SK-N-SH (cell line): ENCODE results near the gene AP2A1. TPM values are rescaled to one million over a fixed set of nuclear protein-coding genes. Genes with fewer than 3 reads are reported as not detected.

Source experiments
- CTCF ChIA-PET: fragments of 300-600, 350-600 bp; formaldehyde crosslinking; extraction: SDS; loops from one replicate; lab custom pipeline; 2021; lab: Yijun Ruan, JAX
- POLR2A ChIA-PET: fragments of 350-600 bp; sonication (Branson Sonifier 250); formaldehyde crosslinking; extraction: SDS; loops from one replicate; lab custom pipeline; 2020; ENCODE audit warnings: antibody characterized with exemption, inconsistent platforms; lab: Yijun Ruan, JAX
- DNase-seq: peaks from one replicate; pipeline ENCODE4 v3.0.0; 2012
- H2AFZ ChIP-seq: fragments of 200-600 bp; sonication (generic); 2 replicates; pipeline ENCODE4 v1.8.1; 2016; ENCODE audit warnings: antibody characterized with exemption, mild to moderate bottlenecking, low read depth
- H3F3A ChIP-seq: fragments of 200-600 bp; sonication (generic); replicated peaks from 2 replicates; pipeline ENCODE3; 2016; ENCODE audit warnings: antibody characterized with exemption, mild to moderate bottlenecking; ENCODE audit not compliant: insufficient read depth
- H3K27ac ChIP-seq, 2 experiments: fragments of 200-500 bp in 1 of 2; fragments of 200-600 bp in 1 of 2; sonication (Bioruptor generic) in 1 of 2; sonication (generic), shearing (Covaris generic) in 1 of 2; 2 replicates each; pipeline versions ENCODE4 v1.5.1 to v1.6.1; 2014 to 2016; ENCODE audit warnings: low read depth in 2 of 2, inconsistent platforms in 1 of 2, low read length in 1 of 2, mild to moderate bottlenecking in 1 of 2, mixed read lengths in 1 of 2
- H3K27me3 ChIP-seq: fragments of 200-600 bp; sonication (generic), shearing (Covaris generic); 2 replicates; pipeline ENCODE4 v1.6.1; 2016; ENCODE audit warnings: mixed run types; ENCODE audit not compliant: insufficient read depth
- H3K36me3 ChIP-seq, 2 experiments: fragments of 200-500 bp in 1 of 2; fragments of 200-600 bp in 1 of 2; sonication (Bioruptor generic) in 1 of 2; sonication (generic) in 1 of 2; replicated peaks in 1 of 2; 2 replicates each; pipeline versions ENCODE3 to v1.5.1; 2014 to 2016; ENCODE audit warnings: low read length in 1 of 2, mild to moderate bottlenecking in 1 of 2; ENCODE audit not compliant: insufficient read depth in 2 of 2, control insufficient read depth in 1 of 2
- H3K4me1 ChIP-seq, 2 experiments: fragments of 200-500 bp in 1 of 2; fragments of 200-600 bp in 1 of 2; sonication (Bioruptor generic) in 1 of 2; sonication (generic), shearing (Covaris generic) in 1 of 2; 2 replicates each; pipeline versions ENCODE4 v1.5.1 to v1.6.1; 2014 to 2016; ENCODE audit warnings: low read depth in 1 of 2, low read length in 1 of 2, mixed run types in 1 of 2; ENCODE audit not compliant: insufficient read depth in 2 of 2, control insufficient read depth in 1 of 2
- H3K4me2 ChIP-seq: fragments of 200-600 bp; sonication (generic), shearing (Covaris generic); 2 replicates; pipeline ENCODE4 v1.6.1; 2017; ENCODE audit warnings: mixed run types
- H3K4me3 ChIP-seq, 2 experiments: fragments of 200-500 bp in 1 of 2; fragments of 200-600 bp in 1 of 2; sonication (Bioruptor generic) in 1 of 2; sonication (generic), shearing (Covaris generic) in 1 of 2; 2 replicates each; pipeline versions ENCODE4 v1.5.1 to v1.8.1; 2014 to 2016; ENCODE audit warnings: low read depth in 2 of 2, inconsistent platforms in 1 of 2, low read length in 1 of 2, mild to moderate bottlenecking in 1 of 2, mixed read lengths in 1 of 2, moderate library complexity in 1 of 2
- H3K79me2 ChIP-seq: fragments of 200-600 bp; sonication (generic); 2 replicates; pipeline ENCODE4 v1.8.1; 2017; ENCODE audit warnings: mild to moderate bottlenecking; ENCODE audit not compliant: insufficient read depth
- H3K9ac ChIP-seq: fragments of 200-600 bp; sonication (generic); 2 replicates; pipeline ENCODE4 v1.6.1; 2017; ENCODE audit warnings: mixed run types
- H3K9me2 ChIP-seq: fragments of 200-600 bp; sonication (generic); 2 replicates; pipeline ENCODE4 v1.6.1; 2017; ENCODE audit warnings: mixed run types
- H3K9me3 ChIP-seq: fragments of 200-600 bp; sonication (generic); 2 replicates; pipeline ENCODE4 v1.6.1; 2017; ENCODE audit warnings: mixed run types, mild to moderate bottlenecking, moderate library complexity
- H4K20me1 ChIP-seq: fragments of 200-600 bp; sonication (generic); 2 replicates; pipeline ENCODE4 v1.6.1; 2017; ENCODE audit warnings: mild to moderate bottlenecking, mixed run types; ENCODE audit not compliant: insufficient read depth
- CHD2 ChIP-seq: fragments of 150-350 bp; IDR thresholded peaks from 2 replicates; pipeline ENCODE4 v1.6.1; 2018; ENCODE audit warnings: low read length; ENCODE audit not compliant: partially characterized antibody
- ELF1 ChIP-seq: IDR thresholded peaks from 2 replicates; pipeline ENCODE4 v1.4.0; 2012
- EZH2phosphoT487 ChIP-seq: fragments of 200-600 bp; sonication (generic); IDR thresholded peaks from 2 replicates; pipeline ENCODE4 v1.6.1; 2017; ENCODE audit warnings: low read depth, mixed run types, mild to moderate bottlenecking, antibody characterized with exemption, moderate library complexity, borderline replicate concordance
- MEF2A ChIP-seq: IDR thresholded peaks from 2 replicates; pipeline ENCODE4 v1.4.0; 2012; ENCODE audit warnings: low read depth, borderline replicate concordance
- NRF1 ChIP-seq: IDR thresholded peaks from 2 replicates; pipeline ENCODE4 v1.6.1; 2012; ENCODE audit warnings: low read depth, mild to moderate bottlenecking, low read length
- RCOR1 ChIP-seq: fragments of 150-350 bp; IDR thresholded peaks from 2 replicates; pipeline ENCODE4 v1.6.1; 2017; ENCODE audit warnings: antibody characterized with exemption, low read length
- RFX5 ChIP-seq: IDR thresholded peaks from 2 replicates; pipeline ENCODE4 v1.6.1; 2012; ENCODE audit warnings: mild to moderate bottlenecking, improper control_type of control experiment, low read length
- SIN3A ChIP-seq: IDR thresholded peaks from 2 replicates; pipeline ENCODE4 v1.6.1; 2012; ENCODE audit warnings: low read depth, mild to moderate bottlenecking, low read length, moderate library complexity, borderline replicate concordance
- SMC3 ChIP-seq: IDR thresholded peaks from 2 replicates; pipeline ENCODE4 v1.6.1; 2012; ENCODE audit warnings: low read depth, low read length, improper control_type of control experiment
- TEAD4 ChIP-seq: IDR thresholded peaks from 2 replicates; pipeline ENCODE4 v1.4.0; 2012; ENCODE audit warnings: mild to moderate bottlenecking, borderline replicate concordance; ENCODE audit not compliant: insufficient read depth
- WGBS: methylation state at CpG from one replicate; pipeline ENCODE4 v1.1.6; 2017; ENCODE audit warnings: low lambda C conversion rate; 5-methylcytosine and 5-hydroxymethylcytosine counted together
- polyA plus RNA-seq, 3 experiments: library from polyadenylated mRNA; depleted of rRNA; stranded (reverse); fragments of >200 nt; gene quantifications; 2 replicates each; pipeline ENCODE4 v1.2.3, GENCODE V29; 2012
- TF ChIP-seq, protein P1 (sequence below): IDR thresholded peaks from 2 replicates; pipeline ENCODE4 v1.6.1; 2012; ENCODE audit warnings: mild to moderate bottlenecking, low read depth, low read length, moderate library complexity
- TF ChIP-seq, protein P2 (sequence below): fragments of 150-350 bp; IDR thresholded peaks from 2 replicates; pipeline ENCODE4 v1.6.1; 2017; ENCODE audit warnings: antibody characterized with exemption, low read length, low read depth, borderline replicate concordance
- TF ChIP-seq, protein P3 (sequence below): IDR thresholded peaks from 2 replicates; pipeline ENCODE4 v1.4.0; 2012; ENCODE audit warnings: low read depth, borderline replicate concordance
- TF ChIP-seq, protein P4 (sequence below): IDR thresholded peaks from 2 replicates; pipeline ENCODE4; 2012
- TF ChIP-seq, protein P5 (sequence below): IDR thresholded peaks from 2 replicates; pipeline ENCODE4 v1.4.0; 2012; ENCODE audit warnings: low read depth, borderline replicate concordance

AP2A1 gene
- polyA plus RNA-seq, 1 of the 3 experiments (the other 2 are of a cell fraction): 74.8 TPM

DNA sequence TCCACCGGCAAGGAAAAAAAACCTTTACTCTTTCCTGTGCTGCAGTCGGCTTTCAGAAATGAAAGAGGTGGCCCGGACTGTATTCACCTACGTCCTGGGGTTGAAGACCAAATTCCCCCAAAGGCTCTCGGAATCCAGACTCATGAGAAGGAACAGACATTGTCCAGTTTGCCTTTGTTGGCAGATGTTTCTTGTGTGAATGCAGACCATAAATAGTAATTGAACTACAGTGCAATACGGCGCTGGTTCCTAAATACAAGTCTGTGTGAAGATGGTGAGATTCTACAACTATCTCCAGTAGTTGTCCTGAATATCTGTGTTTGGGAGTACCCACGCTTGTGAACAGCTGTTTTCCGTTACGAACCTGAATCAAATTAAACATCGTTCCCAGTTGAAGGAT lies 72.9 kb downstream of the AP2A1 start:
- H3K9me2 ChIP-seq: no peaks in the 10 kb centered on the region
- 80% methylated on average over 11 of the region's 11 CpGs for WGBS
- no peak overlapping the region for H3K9ac ChIP-seq
- peaks cover 0 to 11% of the 10 kb centered on the region in 2 experiments; a peak in 1 of 4 replicates for H3K4me1 ChIP-seq
- H3K27ac ChIP-seq: peak overlapping the region in 1 of 2 experiments; percentile 11; a peak in 1 of 4 replicates
- H3K36me3 ChIP-seq: peaks cover 20 to 54% of the 10 kb centered on the region in 2 experiments
- ChIA-PET CTCF (interaction anchor here (0.9 to 1.0 kb wide), 2 partner anchors 11 to 22 kb away, joined by 3 to 4 read pairs; partner anchors contain the start of genes MED25 and PTOV1), POLR2A (no interaction called here)
- H3F3A ChIP-seq: peaks cover 6% of the 10 kb centered on the region
- no peaks in the 10 kb centered on the region for H3K9me3 ChIP-seq
- H4K20me1 ChIP-seq: no peaks in the 10 kb centered on the region
- no peak overlapping the region for H2AFZ ChIP-seq
- H3K27me3 ChIP-seq: no peaks in the 10 kb centered on the region
- TF ChIP-seq, protein P1, sequence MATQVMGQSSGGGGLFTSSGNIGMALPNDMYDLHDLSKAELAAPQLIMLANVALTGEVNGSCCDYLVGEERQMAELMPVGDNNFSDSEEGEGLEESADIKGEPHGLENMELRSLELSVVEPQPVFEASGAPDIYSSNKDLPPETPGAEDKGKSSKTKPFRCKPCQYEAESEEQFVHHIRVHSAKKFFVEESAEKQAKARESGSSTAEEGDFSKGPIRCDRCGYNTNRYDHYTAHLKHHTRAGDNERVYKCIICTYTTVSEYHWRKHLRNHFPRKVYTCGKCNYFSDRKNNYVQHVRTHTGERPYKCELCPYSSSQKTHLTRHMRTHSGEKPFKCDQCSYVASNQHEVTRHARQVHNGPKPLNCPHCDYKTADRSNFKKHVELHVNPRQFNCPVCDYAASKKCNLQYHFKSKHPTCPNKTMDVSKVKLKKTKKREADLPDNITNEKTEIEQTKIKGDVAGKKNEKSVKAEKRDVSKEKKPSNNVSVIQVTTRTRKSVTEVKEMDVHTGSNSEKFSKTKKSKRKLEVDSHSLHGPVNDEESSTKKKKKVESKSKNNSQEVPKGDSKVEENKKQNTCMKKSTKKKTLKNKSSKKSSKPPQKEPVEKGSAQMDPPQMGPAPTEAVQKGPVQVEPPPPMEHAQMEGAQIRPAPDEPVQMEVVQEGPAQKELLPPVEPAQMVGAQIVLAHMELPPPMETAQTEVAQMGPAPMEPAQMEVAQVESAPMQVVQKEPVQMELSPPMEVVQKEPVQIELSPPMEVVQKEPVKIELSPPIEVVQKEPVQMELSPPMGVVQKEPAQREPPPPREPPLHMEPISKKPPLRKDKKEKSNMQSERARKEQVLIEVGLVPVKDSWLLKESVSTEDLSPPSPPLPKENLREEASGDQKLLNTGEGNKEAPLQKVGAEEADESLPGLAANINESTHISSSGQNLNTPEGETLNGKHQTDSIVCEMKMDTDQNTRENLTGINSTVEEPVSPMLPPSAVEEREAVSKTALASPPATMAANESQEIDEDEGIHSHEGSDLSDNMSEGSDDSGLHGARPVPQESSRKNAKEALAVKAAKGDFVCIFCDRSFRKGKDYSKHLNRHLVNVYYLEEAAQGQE: no peak
- TF ChIP-seq SIN3A (no peak), SMC3 (no peak), TEAD4 (no peak), RFX5 (no peak), MEF2A (no peak), NRF1 (no peak), RCOR1 (no peak), EZH2phosphoT487 (no peak), ELF1 (no peak), CHD2 (no peak)
- TF ChIP-seq, protein P2, sequence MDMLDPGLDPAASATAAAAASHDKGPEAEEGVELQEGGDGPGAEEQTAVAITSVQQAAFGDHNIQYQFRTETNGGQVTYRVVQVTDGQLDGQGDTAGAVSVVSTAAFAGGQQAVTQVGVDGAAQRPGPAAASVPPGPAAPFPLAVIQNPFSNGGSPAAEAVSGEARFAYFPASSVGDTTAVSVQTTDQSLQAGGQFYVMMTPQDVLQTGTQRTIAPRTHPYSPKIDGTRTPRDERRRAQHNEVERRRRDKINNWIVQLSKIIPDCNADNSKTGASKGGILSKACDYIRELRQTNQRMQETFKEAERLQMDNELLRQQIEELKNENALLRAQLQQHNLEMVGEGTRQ: no peak
- TF ChIP-seq, protein P3, sequence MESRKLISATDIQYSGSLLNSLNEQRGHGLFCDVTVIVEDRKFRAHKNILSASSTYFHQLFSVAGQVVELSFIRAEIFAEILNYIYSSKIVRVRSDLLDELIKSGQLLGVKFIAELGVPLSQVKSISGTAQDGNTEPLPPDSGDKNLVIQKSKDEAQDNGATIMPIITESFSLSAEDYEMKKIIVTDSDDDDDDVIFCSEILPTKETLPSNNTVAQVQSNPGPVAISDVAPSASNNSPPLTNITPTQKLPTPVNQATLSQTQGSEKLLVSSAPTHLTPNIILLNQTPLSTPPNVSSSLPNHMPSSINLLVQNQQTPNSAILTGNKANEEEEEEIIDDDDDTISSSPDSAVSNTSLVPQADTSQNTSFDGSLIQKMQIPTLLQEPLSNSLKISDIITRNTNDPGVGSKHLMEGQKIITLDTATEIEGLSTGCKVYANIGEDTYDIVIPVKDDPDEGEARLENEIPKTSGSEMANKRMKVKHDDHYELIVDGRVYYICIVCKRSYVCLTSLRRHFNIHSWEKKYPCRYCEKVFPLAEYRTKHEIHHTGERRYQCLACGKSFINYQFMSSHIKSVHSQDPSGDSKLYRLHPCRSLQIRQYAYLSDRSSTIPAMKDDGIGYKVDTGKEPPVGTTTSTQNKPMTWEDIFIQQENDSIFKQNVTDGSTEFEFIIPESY: no peak
- TF ChIP-seq, protein P4, sequence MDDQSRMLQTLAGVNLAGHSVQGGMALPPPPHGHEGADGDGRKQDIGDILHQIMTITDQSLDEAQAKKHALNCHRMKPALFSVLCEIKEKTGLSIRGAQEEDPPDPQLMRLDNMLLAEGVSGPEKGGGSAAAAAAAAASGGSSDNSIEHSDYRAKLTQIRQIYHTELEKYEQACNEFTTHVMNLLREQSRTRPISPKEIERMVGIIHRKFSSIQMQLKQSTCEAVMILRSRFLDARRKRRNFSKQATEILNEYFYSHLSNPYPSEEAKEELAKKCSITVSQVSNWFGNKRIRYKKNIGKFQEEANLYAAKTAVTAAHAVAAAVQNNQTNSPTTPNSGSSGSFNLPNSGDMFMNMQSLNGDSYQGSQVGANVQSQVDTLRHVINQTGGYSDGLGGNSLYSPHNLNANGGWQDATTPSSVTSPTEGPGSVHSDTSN: no peak
- TF ChIP-seq, protein P5, sequence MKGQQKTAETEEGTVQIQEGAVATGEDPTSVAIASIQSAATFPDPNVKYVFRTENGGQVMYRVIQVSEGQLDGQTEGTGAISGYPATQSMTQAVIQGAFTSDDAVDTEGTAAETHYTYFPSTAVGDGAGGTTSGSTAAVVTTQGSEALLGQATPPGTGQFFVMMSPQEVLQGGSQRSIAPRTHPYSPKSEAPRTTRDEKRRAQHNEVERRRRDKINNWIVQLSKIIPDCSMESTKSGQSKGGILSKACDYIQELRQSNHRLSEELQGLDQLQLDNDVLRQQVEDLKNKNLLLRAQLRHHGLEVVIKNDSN: no peak
- no peak for DNase-seq
- no peak overlapping the region for H3K4me2 ChIP-seq
- H3K4me3 ChIP-seq: no peak overlapping the region
- H3K79me2 ChIP-seq: no peaks in the 10 kb centered on the region
